Inflammatory macrophage treated with lipopolysaccharide for 1 hour (primary cell): Measurements from ENCODE around the gene PIWIL4.
"Not testable (repeated sequence)": the region's sequence is repeated elsewhere in the genome, so short reads cannot be mapped to it uniquely, and the experiment has no call there.

Experiments used
- DNase-seq, 2 donors: peaks; one replicate each; pipeline ENCODE4 v3.0.0-alpha.2; 2020 to 2022

PIWIL4 gene

DNA sequence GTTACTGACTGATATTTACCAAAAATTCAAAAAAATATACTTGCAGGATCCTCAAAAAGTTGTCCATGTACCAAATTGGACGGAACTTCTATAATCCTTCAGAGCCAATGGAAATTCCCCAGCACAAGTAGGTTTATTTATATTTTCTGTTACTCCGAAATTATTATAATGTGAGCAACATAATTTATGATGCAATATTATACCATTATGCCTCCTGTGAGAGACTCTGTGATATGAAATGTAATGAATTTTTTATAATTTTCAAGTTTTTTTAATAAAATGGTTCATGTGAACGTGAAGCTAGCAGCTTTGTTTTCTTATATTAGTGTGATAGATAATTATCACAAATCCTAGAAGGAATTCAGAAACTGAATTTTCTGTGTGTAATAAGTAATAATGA, 18.2 kb downstream of the PIWIL4 start:
- no peak for DNase-seq

DNA sequence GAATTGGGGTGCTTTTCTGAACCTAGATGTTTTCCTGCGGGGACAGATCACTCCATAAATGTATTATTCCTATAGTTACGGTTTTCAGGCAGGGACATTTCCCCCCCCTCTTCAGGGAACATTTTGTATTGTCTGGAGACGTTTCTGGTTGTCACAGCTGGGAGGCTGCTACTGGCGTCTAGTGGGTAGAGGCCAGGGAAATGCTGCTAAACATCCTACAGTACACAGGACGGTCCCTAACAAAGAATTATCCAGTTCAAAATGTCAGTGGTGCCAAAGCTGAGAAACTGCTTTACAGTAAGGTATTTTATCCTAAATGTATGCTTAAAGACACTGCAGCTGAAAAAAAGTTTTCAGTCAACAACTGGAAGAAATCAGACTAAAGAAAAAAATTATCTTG, 19.4 kb downstream of the PIWIL4 start:
- DNase-seq, result no peak

GRCh38 chr11:94586978-94587377, 19.8 kb downstream of the PIWIL4 start:
- no peak for DNase-seq

GRCh38 chr11:94588366-94588942, 21.3 kb downstream of the PIWIL4 start:
- no peak for DNase-seq

GRCh38 chr11:94590352-94591041, 23.3 kb downstream of the PIWIL4 start:
- no peak for DNase-seq

DNA sequence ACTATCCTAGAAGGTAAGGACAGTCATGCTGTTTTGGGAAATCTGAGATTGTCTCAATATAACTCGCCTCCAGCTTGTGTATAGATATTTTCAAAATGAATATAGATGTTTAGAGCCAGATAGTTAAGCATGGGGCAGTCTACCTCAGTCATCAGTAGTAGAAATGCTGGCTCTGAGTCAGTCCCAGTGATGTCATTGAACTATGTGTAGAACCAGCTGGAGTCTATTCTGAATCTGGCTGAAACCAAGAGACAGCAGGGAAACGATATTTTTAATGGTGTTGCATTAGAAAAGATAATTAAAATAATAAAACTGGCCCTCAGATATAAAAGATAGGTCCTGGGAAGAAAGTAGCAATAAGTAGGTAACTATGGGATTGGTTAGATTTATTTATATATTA, 25.9 kb downstream of the PIWIL4 start:
- DNase-seq, result no peak

DNA sequence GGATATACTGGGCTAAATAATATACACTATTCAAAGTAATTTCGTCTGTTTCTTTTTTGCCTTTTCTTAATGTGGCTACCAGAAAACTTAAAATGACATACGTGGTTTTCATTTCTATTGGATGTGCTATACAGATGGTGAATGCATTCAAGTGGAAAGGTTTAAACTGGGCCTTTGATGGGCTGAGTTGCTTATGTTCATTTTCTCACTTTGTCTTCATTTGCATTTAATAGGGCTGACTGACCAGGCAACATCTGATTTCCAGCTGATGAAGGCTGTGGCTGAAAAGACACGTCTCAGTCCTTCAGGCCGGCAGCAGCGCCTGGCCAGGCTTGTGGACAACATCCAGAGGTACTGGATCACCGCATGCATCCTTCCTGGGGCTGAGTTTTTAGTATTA, 27.9 kb downstream of the PIWIL4 start:
- DNase-seq, result no peak

- peak; percentile 43 to 62 for DNase-seq
These were observed 30.7 kb downstream of the PIWIL4 start for GRCh38 chr11:94597896-94598295.

DNA sequence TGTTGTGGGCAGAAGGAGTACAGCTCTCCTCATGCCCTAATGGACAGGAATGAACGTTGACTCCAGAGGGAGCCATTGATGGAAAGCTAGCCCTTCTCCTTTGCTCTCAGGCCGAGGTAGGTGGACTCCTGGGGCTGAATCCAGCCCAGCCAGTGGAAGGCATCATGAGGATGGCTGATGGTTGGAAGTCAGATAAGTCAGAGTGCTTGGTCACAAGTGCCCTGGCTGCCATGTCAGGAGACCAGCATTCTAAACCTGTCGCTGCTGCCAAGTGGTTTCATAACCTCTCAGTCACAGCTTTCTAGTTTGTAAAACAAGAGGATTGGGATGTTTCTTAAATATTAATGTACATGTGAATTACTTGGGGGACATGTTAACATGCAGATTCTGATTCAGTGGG, 32.3 kb downstream of the PIWIL4 start:
- no peak for DNase-seq

- DNase-seq, result peak; percentile 72 to 75
These were observed 35.5 kb downstream of the PIWIL4 start for GRCh38 chr11:94602430-94603372.

DNA sequence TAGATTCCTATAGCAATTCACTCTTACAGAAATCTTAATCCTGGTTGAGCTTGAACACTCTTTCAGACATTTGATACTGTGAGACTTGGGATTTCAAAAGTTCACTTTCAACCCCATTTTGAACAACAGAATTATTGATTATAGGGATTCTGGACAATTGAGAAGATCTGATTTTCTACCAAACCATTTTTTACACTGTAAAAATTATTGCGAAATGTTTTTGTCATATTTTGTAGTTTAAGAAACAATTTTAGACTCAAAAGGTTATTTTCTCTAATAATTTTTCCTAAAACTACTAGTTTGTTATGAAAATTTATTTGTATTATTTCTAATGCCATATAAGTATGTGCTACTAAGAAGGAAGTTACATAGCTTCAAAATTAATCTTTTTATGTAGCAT, 36.4 kb downstream of the PIWIL4 start:
- DNase-seq, result no peak

DNA sequence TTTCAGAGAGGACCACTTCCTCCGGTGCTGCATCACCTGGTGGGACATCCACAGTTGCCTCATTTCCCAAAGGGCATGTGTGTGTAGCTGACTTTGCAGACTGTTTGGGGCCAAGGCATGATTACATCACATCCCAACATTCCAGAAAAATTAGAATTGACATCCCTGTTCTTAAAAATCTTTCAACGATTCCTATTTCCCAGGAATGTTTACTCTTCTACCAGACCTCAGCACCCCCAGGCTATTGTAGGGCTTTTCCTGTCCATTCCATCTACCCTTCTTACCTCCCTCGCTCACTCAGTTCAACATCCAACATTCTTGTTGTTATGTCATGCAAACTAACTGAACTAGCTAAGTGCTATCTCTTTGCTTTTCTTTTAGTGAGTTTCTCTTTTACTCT, 37.3 kb downstream of the PIWIL4 start:
- no peak for DNase-seq

DNA sequence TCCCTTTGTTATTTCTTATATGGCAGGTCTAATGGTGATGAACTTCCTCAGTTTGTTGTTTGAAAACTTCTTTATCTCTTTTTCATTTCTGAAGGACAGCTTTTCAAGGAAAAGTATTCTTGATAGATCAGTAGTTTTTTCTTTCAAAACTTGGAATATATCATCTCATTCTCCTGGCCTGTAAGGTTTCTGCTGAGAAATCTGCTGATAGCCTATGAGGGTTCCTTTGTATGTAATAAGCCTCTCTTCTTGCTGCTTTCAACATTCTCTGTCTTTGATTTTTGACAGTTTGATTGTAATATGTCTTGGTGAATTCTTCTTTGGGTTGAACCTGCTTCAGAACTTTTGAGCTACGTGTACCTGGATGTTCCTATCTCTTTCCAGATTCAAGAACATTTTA, 46.0 kb downstream of the PIWIL4 start:
- DNase-seq, result no peak

- DNase-seq, result peak; percentile 45 to 77
These were observed 56.1 kb downstream of the PIWIL4 start for GRCh38 chr11:94623120-94623735.

- DNase-seq, result not testable (repeated sequence)
These were observed 58.3 kb downstream of the PIWIL4 start for GRCh38 chr11:94625422-94625821.

- DNase-seq, result not testable (repeated sequence)
These were observed 59.9 kb downstream of the PIWIL4 start for GRCh38 chr11:94627003-94627560.

GRCh38 chr11:94629741-94630140, 62.6 kb downstream of the PIWIL4 start:
- no peak for DNase-seq

DNA sequence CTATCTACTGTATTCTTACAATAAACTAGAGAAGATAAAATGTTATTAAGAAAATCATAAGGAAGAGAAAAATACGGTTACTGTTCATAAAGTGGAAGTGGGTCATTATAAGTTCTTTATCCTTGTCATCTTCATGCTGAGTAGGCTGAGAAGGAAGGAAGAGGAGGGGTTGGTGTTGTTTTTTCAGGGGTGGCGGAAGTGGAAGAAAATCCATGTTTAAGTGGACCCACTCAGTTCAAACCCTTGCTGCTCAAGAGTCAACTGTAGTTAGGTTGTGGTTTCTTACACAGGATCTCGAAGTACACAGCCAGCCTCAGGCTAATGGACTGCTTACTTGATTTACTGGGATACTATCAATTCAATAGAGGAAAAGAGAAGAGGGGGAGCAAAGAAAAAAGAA, 63.1 kb downstream of the PIWIL4 start:
- peak in 1 of 2 donors; percentile 22 for DNase-seq

- DNase-seq, result no peak
These were observed 65.2 kb downstream of the PIWIL4 start for GRCh38 chr11:94632356-94632755.

GRCh38 chr11:94635072-94635471, 67.9 kb downstream of the PIWIL4 start:
- DNase-seq, result no peak

- DNase-seq, result no peak
These were observed 69.3 kb downstream of the PIWIL4 start for GRCh38 chr11:94636388-94636949.

GRCh38 chr11:94638301-94638901, 71.2 kb downstream of the PIWIL4 start:
- DNase-seq, result peak in 1 of 2 donors; percentile 18
